DOHH2 (cell line): ENCODE measurements around the gene PTGFRN.
"Not testable (repeated sequence)": the region's sequence is repeated elsewhere in the genome, so short reads cannot be mapped to it uniquely, and the experiment has no call there.

Experiments used
- H3F3A ChIP-seq: fragments of 200-600 bp; sonication (generic), shearing (Covaris generic); 2 replicates; pipeline ENCODE4 v1.6.0; 2016; ENCODE audit warnings: antibody characterized with exemption, mild to moderate bottlenecking; ENCODE audit not compliant: control insufficient read depth, insufficient read depth
- H3K27ac ChIP-seq: fragments of 200-600 bp; sonication (generic); 2 replicates; pipeline ENCODE4 v1.5.1; 2014; ENCODE audit warnings: low read depth, mild to moderate bottlenecking, low read length, moderate library complexity
- H3K27me3 ChIP-seq: fragments of 200-600 bp; sonication (generic); 2 replicates; pipeline ENCODE4 v1.6.1; 2014; ENCODE audit warnings: mild to moderate bottlenecking, low read length, mixed read lengths; ENCODE audit not compliant: control insufficient read depth
- H3K36me3 ChIP-seq: fragments of 200-600 bp; sonication (generic); 2 replicates; pipeline ENCODE4 v1.6.1; 2014; ENCODE audit warnings: mild to moderate bottlenecking, low read length, moderate library complexity, mixed read lengths; ENCODE audit not compliant: control insufficient read depth
- H3K4me1 ChIP-seq: fragments of 200-600 bp; sonication (generic); 2 replicates; pipeline ENCODE4 v1.6.1; 2014; ENCODE audit warnings: mild to moderate bottlenecking, low read length, mixed read lengths; ENCODE audit not compliant: control insufficient read depth
- H3K4me2 ChIP-seq: fragments of 200-600 bp; sonication (generic); 2 replicates; pipeline ENCODE4 v1.6.0; 2014; ENCODE audit warnings: mild to moderate bottlenecking, low read length, moderate library complexity
- H3K4me3 ChIP-seq: fragments of 200-600 bp; sonication (generic); 2 replicates; pipeline ENCODE4 v1.5.1; 2014; ENCODE audit warnings: mild to moderate bottlenecking, low read length, mixed read lengths
- H3K79me2 ChIP-seq: fragments of 200-600 bp; sonication (generic); 2 replicates; pipeline ENCODE4 v1.6.1; 2014; ENCODE audit warnings: mild to moderate bottlenecking, low read length, mixed read lengths; ENCODE audit not compliant: control insufficient read depth
- H3K9me2 ChIP-seq: fragments of 200-600 bp; sonication (generic); replicated peaks from 2 replicates; pipeline ENCODE4 v1.6.1; 2014; ENCODE audit warnings: mild to moderate bottlenecking, low read length, mixed read lengths; ENCODE audit not compliant: control insufficient read depth
- H3K9me3 ChIP-seq: fragments of 200-600 bp; sonication (generic); 2 replicates; pipeline ENCODE4 v1.6.1; 2014; ENCODE audit warnings: antibody characterized with exemption, low read length, mixed read lengths; ENCODE audit not compliant: control insufficient read depth, insufficient read depth
- H4K20me1 ChIP-seq: fragments of 200-600 bp; sonication (generic); 2 replicates; pipeline ENCODE4 v1.6.0; 2014; ENCODE audit warnings: low read depth, mild to moderate bottlenecking, antibody characterized with exemption, low read length, moderate library complexity; ENCODE audit not compliant: control insufficient read depth, insufficient read depth
- EZH2phosphoT487 ChIP-seq: fragments of 200-600 bp; sonication (generic); IDR thresholded peaks from 2 replicates; pipeline ENCODE4 v1.6.1; 2017; ENCODE audit warnings: borderline replicate concordance, mild to moderate bottlenecking, antibody characterized with exemption, low read length, moderate library complexity, mixed read lengths
- TF ChIP-seq, protein P1 (sequence below): fragments of 200-600 bp; sonication (generic); IDR thresholded peaks from one replicate; pipeline ENCODE4 v1.5.1; 2014; ENCODE audit warnings: antibody characterized with exemption, mild to moderate bottlenecking, low read depth, low read length; ENCODE audit not compliant: poor library complexity, severe bottlenecking

The PTGFRN gene

DNA sequence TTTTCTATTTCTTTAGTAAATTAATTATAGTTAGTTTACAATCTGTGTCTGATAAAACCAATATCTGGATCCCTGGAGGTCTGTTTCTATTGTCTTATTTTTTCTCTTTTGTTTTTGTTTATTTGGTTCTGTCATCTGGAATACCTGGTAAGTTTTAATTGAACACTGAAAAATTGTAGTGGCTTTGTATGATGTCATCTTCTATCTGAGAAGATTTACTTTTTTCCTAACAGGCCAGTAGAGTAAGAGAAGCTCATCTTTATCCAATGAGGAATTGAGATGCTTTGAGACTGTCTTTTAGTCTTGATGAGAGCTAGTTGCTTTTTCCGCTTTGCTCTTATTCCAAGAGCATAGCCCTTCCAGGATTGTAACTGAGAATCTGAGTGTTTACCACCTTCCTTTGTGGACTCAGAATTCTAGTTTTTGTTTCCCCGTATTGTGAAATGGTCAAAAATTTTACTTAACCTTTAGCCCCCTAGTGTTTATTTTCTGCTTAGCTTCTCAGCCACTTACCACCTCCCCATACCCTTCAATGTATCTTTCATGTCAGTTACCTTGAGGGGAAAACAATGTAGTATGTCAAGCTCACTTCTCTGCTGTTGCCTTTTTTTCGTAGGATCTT, 25.0 kb downstream of the PTGFRN start:
- TF ChIP-seq EZH2phosphoT487, result no peak
- TF ChIP-seq, protein P1, sequence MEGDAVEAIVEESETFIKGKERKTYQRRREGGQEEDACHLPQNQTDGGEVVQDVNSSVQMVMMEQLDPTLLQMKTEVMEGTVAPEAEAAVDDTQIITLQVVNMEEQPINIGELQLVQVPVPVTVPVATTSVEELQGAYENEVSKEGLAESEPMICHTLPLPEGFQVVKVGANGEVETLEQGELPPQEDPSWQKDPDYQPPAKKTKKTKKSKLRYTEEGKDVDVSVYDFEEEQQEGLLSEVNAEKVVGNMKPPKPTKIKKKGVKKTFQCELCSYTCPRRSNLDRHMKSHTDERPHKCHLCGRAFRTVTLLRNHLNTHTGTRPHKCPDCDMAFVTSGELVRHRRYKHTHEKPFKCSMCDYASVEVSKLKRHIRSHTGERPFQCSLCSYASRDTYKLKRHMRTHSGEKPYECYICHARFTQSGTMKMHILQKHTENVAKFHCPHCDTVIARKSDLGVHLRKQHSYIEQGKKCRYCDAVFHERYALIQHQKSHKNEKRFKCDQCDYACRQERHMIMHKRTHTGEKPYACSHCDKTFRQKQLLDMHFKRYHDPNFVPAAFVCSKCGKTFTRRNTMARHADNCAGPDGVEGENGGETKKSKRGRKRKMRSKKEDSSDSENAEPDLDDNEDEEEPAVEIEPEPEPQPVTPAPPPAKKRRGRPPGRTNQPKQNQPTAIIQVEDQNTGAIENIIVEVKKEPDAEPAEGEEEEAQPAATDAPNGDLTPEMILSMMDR, result peak; percentile 58
- Histone ChIP-seq H3K9me2 (no peaks in the 10 kb centered on the region), H3K4me2 (no peak overlapping the region), H3K4me1 (no peaks in the 10 kb centered on the region), H3K27ac (no peak overlapping the region), H3K36me3 (no peaks in the 10 kb centered on the region), H3F3A (no peaks in the 10 kb centered on the region), H4K20me1 (no peaks in the 10 kb centered on the region), H3K4me3 (no peak overlapping the region), H3K27me3 (peaks cover 7% of the 10 kb centered on the region; the same call in 1 of the 2 replicates), H3K79me2 (no peaks in the 10 kb centered on the region), H3K9me3 (no peaks in the 10 kb centered on the region)

DNA sequence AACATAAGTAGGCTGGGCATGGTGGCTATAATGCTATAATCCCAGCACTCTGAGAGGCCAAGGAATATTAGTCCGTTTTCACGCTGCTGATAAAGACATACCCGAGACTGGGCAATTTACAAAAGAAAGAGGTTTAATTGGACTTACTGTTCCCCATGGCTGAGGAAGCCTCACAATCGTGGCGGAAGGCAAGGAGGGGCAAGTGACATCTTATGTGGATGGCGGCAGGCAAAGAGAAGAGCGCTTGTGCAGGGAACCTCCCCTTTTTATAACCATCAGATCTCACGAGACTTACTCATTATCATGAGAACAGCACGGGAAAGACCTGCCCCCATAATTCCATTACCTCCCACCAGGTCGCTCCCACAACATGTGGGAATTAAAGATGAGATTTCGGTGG, 28.5 kb downstream of the PTGFRN start:
- TF ChIP-seq EZH2phosphoT487, result no peak
- TF ChIP-seq, protein P1, result no peak
- Histone ChIP-seq H3K27ac (no peak overlapping the region), H3K4me3 (no peak overlapping the region), H4K20me1 (no peaks in the 10 kb centered on the region), H3K27me3 (peaks cover 8% of the 10 kb centered on the region; the same call in 1 of the 2 replicates), H3K4me1 (no peaks in the 10 kb centered on the region), H3K36me3 (no peaks in the 10 kb centered on the region), H3K79me2 (no peaks in the 10 kb centered on the region), H3K4me2 (no peak overlapping the region), H3F3A (no peaks in the 10 kb centered on the region), H3K9me2 (no peaks in the 10 kb centered on the region), H3K9me3 (no peaks in the 10 kb centered on the region)

DNA sequence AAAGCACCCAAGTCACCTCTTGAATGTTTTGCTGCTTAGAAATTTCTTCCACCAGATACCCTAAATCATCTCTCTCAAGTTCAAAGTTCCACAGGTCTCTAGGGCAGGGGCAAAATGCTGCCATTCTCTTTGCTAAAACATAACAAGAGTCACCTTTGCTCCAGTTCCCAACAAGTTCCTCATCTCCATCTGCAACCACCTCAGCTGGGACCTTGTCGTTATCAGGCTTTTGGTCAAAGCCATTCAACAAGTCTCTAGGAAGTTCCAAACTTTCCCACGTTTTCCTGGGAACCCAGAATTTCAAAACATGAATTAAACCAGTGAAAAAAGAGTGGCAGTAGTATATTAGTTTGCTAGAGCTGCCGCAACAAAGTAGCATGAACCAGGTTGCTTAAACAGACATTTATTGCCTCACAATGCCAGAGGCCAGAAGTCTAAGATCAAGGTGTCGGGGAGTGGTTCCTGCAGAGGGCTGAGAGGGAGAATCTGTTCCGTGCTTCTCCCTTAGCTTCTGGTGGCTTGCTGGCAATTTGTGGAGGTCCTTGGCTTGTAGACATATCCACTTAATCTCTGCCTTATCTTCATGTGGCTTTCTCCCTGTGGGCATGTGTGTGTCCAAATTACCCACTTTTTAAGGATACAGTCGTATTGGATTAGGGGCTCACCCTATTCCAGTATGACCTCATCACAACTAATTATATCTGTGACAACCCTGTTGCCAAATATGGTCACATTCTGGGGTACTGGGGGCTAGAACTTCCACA, 30.2 kb downstream of the PTGFRN start:
- H3K36me3 ChIP-seq, H3K27ac ChIP-seq: not testable (repeated sequence)

DNA sequence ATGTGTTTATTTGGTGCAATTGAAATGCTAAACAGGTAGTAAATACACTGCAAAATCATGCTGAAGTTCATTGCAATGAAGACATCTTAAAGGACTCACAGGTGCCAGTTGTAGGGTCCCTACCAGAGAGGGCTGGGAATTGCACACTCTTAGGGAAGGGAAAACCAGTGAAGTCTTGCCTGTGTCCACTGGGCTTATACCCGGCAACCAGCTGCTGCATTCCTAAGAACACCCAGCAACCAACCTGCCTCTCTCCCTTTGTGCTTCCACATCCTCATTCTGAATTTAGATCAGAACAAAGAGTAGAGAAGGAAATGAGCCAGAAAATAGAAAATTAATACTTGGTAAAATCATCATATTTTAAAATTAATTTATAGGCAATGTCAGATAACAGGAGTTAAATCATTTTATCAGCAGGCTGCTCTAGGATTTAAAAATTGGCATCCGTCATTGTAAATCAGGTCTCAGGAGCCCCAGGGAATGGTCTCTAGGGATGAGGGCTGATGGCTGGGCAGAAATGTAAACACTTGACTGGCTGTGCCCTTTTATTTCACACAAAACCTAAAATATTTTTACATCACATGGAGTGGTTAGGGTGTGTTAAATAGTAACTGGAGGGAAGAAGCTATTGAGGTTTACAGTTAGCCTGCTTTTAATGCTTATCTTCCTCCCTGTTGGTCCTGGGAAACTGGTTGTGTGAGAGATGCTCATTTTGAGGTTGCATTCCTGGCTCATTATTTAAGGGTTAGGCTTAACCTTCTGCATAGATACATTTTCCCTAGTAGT, 31.3 kb downstream of the PTGFRN start:
- Histone ChIP-seq H3K4me1 (no peaks in the 10 kb centered on the region), H4K20me1 (no peaks in the 10 kb centered on the region), H3F3A (no peaks in the 10 kb centered on the region), H3K9me3 (no peaks in the 10 kb centered on the region), H3K27me3 (peaks cover 5% of the 10 kb centered on the region; the same call in 1 of the 2 replicates), H3K27ac (no peak overlapping the region), H3K9me2 (no peaks in the 10 kb centered on the region), H3K79me2 (no peaks in the 10 kb centered on the region), H3K4me2 (no peak overlapping the region), H3K4me3 (no peak overlapping the region), H3K36me3 (no peaks in the 10 kb centered on the region)
- TF ChIP-seq, protein P1, result no peak
- no peak for TF ChIP-seq EZH2phosphoT487

More for the DNA sequence above, 30.2 kb downstream of the PTGFRN start:
- H3K9me2 ChIP-seq, H3K4me1 ChIP-seq, H3F3A ChIP-seq, H3K9me3 ChIP-seq, H4K20me1 ChIP-seq, H3K4me3 ChIP-seq, H3K4me2 ChIP-seq, H3K79me2 ChIP-seq, H3K27me3 ChIP-seq: not testable (repeated sequence)
